GM18868 (cell line): ENCODE results near the gene PTPRJ.

ENCODE experiments used
- ATAC-seq: cut with Tn5 transposase; IDR thresholded peaks from one replicate; pipeline ENCODE4 v1.9.1; 2021; ENCODE audit warnings: mild to moderate bottlenecking, moderate library complexity; ENCODE audit not compliant: unreplicated experiment

Gene PTPRJ

GRCh38 chr11:48056325-48057183 lies 76.2 kb downstream of the PTPRJ start:
- no peak for ATAC-seq

GRCh38 chr11:48058064-48058463 lies 77.7 kb downstream of the PTPRJ start:
- ATAC-seq = no peak

GRCh38 chr11:48058788-48059187 lies 78.4 kb downstream of the PTPRJ start:
- ATAC-seq = no peak

- ATAC-seq = no peak
These were observed 82.3 kb downstream of the PTPRJ start for GRCh38 chr11:48062649-48063048.

GRCh38 chr11:48063424-48063978 lies 83.1 kb downstream of the PTPRJ start:
- peak; percentile 39 for ATAC-seq

- ATAC-seq = no peak
These were observed 83.9 kb downstream of the PTPRJ start for GRCh38 chr11:48064306-48064705.

GRCh38 chr11:48066881-48067800 lies 86.8 kb downstream of the PTPRJ start:
- ATAC-seq = peak; percentile 60

GRCh38 chr11:48073031-48073861 lies 92.9 kb downstream of the PTPRJ start:
- peak; percentile 65 for ATAC-seq

GRCh38 chr11:48074425-48075181 lies 94.2 kb downstream of the PTPRJ start:
- ATAC-seq = peak; percentile 47

GRCh38 chr11:48075637-48076036 lies 95.3 kb downstream of the PTPRJ start:
- no peak for ATAC-seq

GRCh38 chr11:48077251-48077650 lies 96.9 kb downstream of the PTPRJ start:
- ATAC-seq = no peak

- no peak for ATAC-seq
These were observed 98.3 kb downstream of the PTPRJ start for GRCh38 chr11:48078689-48079088.

GRCh38 chr11:48079596-48079995 lies 99.2 kb downstream of the PTPRJ start:
- no peak for ATAC-seq

GRCh38 chr11:48080301-48080861 lies 100.0 kb downstream of the PTPRJ start:
- ATAC-seq = no peak

- ATAC-seq = peak; percentile 66
These were observed 101.0 kb downstream of the PTPRJ start for GRCh38 chr11:48081151-48082010.

GRCh38 chr11:48082771-48083170 lies 102.4 kb downstream of the PTPRJ start:
- ATAC-seq = no peak

- ATAC-seq = no peak
These were observed 103.1 kb downstream of the PTPRJ start for GRCh38 chr11:48083421-48083820.

GRCh38 chr11:48085688-48086087 lies 105.3 kb downstream of the PTPRJ start:
- no peak for ATAC-seq

- ATAC-seq = no peak
These were observed 107.1 kb downstream of the PTPRJ start for GRCh38 chr11:48087422-48087821.
